Mesenchymal stem cell (in vitro differentiated cells and primary cell): ENCODE measurements around the gene SNX33.
A peak's percentile ranks its signal among the peaks of the same experiment; 100 is the strongest.

Experiments used
- DNase-seq: peaks from one replicate; pipeline ENCODE4 v3.0.0-alpha.2; 2013
- H2AFZ ChIP-seq: one replicate; pipeline ENCODE4 v1.6.1; 2013; ENCODE audit warnings: low read depth, mild to moderate bottlenecking, control low read depth, inconsistent platforms, low read length, moderate library complexity
- H2AK5ac ChIP-seq: 2 replicates; pipeline ENCODE4 v1.6.1; 2013; ENCODE audit warnings: low read length, moderate library complexity, mild to moderate bottlenecking, inconsistent platforms; ENCODE audit not compliant: severe bottlenecking
- H2BK120ac ChIP-seq: one replicate; pipeline ENCODE4 v1.6.1; 2013; ENCODE audit warnings: low read depth, mild to moderate bottlenecking, inconsistent platforms, low read length, moderate library complexity
- H2BK12ac ChIP-seq, 2 experiments: one replicate each; pipeline ENCODE4 v1.6.1; 2013; ENCODE audit warnings: inconsistent platforms in 2 of 2, low read length in 2 of 2, mild to moderate bottlenecking in 2 of 2, moderate library complexity in 2 of 2, control low read depth in 1 of 2
- H2BK15ac ChIP-seq: one replicate; pipeline ENCODE4 v1.6.1; 2013; ENCODE audit warnings: mild to moderate bottlenecking, low read depth, inconsistent platforms; ENCODE audit not compliant: poor library complexity, severe bottlenecking
- H2BK5ac ChIP-seq: 2 replicates; pipeline ENCODE4 v1.6.1; 2013; ENCODE audit warnings: low read depth, mild to moderate bottlenecking, low read length, control low read depth, inconsistent platforms; ENCODE audit not compliant: poor library complexity, severe bottlenecking
- H3K14ac ChIP-seq, 2 experiments: one replicate each; pipeline ENCODE4 v1.6.1; 2013; ENCODE audit warnings: inconsistent platforms in 2 of 2, low read length in 2 of 2, control low read depth in 1 of 2, mild to moderate bottlenecking in 1 of 2, moderate library complexity in 1 of 2
- H3K18ac ChIP-seq, 2 experiments: one replicate each; pipeline ENCODE4 v1.6.1; 2013; ENCODE audit warnings: inconsistent platforms in 2 of 2, low read length in 2 of 2, control low read depth in 1 of 2, low read depth in 1 of 2, mild to moderate bottlenecking in 1 of 2
- H3K23ac ChIP-seq, 2 experiments: one replicate each; pipeline ENCODE4 v1.6.1; 2013; ENCODE audit warnings: inconsistent platforms in 2 of 2, low read length in 2 of 2, mild to moderate bottlenecking in 2 of 2, moderate library complexity in 2 of 2, control low read depth in 1 of 2
- H3K27ac ChIP-seq: 2 replicates; pipeline ENCODE4 v1.5.1; 2013; ENCODE audit warnings: mild to moderate bottlenecking, moderate library complexity, low read length, control low read depth, inconsistent platforms; ENCODE audit not compliant: poor library complexity, severe bottlenecking
- H3K27me3 ChIP-seq, 2 experiments: 2 replicates each; pipeline versions ENCODE4 v1.6.1 to v1.7.0; 2013; ENCODE audit warnings: low read length in 2 of 2, mild to moderate bottlenecking in 2 of 2, moderate library complexity in 2 of 2, control low read depth in 1 of 2, inconsistent platforms in 1 of 2; ENCODE audit not compliant: control insufficient read depth in 1 of 2, insufficient read depth in 1 of 2
- H3K36me3 ChIP-seq, 2 experiments: 2 replicates each; pipeline versions ENCODE4 v1.6.1 to v1.7.0; 2013; ENCODE audit warnings: low read length in 2 of 2, control low read depth in 1 of 2, inconsistent platforms in 1 of 2, low read depth in 1 of 2, mild to moderate bottlenecking in 1 of 2; ENCODE audit not compliant: insufficient read depth in 2 of 2, control insufficient read depth in 1 of 2
- H3K4ac ChIP-seq, 2 experiments: one replicate each; pipeline ENCODE4 v1.6.1; 2013; ENCODE audit warnings: inconsistent platforms in 2 of 2, low read length in 2 of 2, mild to moderate bottlenecking in 2 of 2, moderate library complexity in 2 of 2, control low read depth in 1 of 2, low read depth in 1 of 2
- H3K4me1 ChIP-seq: 2 replicates; pipeline ENCODE4 v1.6.1; 2013; ENCODE audit warnings: low read depth, low read length, control low read depth; ENCODE audit not compliant: control insufficient read depth, insufficient read depth
- H3K4me2 ChIP-seq: 2 replicates; pipeline ENCODE4 v1.6.1; 2013; ENCODE audit warnings: low read length, mild to moderate bottlenecking, inconsistent platforms; ENCODE audit not compliant: poor library complexity, severe bottlenecking
- H3K4me3 ChIP-seq, 2 experiments: 2 replicates each; pipeline versions ENCODE4 v1.5.1 to v1.7.0; 2013; ENCODE audit warnings: low read length in 2 of 2, mild to moderate bottlenecking in 2 of 2, control low read depth in 1 of 2, low read depth in 1 of 2; ENCODE audit not compliant: insufficient read depth in 1 of 2
- H3K79me1 ChIP-seq: replicated peaks from 2 replicates; pipeline ENCODE4 v1.6.1; 2013; ENCODE audit warnings: mild to moderate bottlenecking, control low read depth, low read length, inconsistent platforms; ENCODE audit not compliant: poor library complexity, severe bottlenecking
- H3K9ac ChIP-seq: 2 replicates; pipeline ENCODE4 v1.7.0; 2013; ENCODE audit warnings: mild to moderate bottlenecking, low read length, moderate library complexity
- H3K9me3 ChIP-seq: 2 replicates; pipeline ENCODE4 v1.7.0; 2013; ENCODE audit warnings: mild to moderate bottlenecking, low read length; ENCODE audit not compliant: control insufficient read depth
- H4K8ac ChIP-seq: one replicate; pipeline ENCODE4 v1.6.1; 2013; ENCODE audit warnings: inconsistent platforms, mild to moderate bottlenecking, low read length, moderate library complexity
- H4K91ac ChIP-seq: one replicate; pipeline ENCODE4 v1.6.1; 2013; ENCODE audit warnings: mild to moderate bottlenecking, low read length, inconsistent platforms
- WGBS: methylation state at CpG from one replicate; pipeline ENCODE4 v1.1.7; 2013; ENCODE audit warnings: mixed read lengths; 5-methylcytosine and 5-hydroxymethylcytosine counted together

SNX33 gene

DNA sequence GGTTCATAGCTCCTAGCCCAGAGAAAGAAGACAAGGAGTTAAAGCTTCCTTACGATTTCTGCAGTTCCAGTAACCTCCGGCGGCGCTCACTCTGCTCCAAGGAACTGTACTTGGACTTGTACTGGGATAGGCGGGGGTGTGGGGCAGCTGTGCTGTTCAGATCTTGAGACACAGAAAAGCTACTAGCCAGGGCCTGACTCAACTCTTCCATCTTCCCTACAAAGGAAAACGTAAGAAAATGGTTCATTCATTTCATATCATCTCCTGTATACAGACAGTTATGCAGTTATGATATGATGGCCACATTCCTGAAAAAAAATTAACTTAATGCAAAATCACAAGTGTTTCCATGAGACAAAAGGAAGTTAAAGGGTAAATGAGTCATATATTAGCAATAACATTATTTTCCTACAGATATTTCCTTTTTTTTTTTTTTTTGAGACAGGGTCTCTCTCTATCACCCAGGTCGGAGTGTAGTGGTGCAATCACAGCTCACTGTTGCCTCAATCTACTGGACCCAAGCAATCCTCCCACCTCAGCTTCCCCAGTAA, 26.8 kb upstream of the SNX33 start:
- Histone ChIP-seq H3K9me3 (no peaks in the 10 kb centered on the region), H4K8ac (no peak overlapping the region), H2BK15ac (no peak overlapping the region), H2AFZ (no peak overlapping the region), H3K4me1 (peaks cover 4% of the 10 kb centered on the region), H2BK5ac (peak overlapping the region; percentile 66), H3K18ac (peak overlapping the region; percentile 14 to 86), H3K9ac (peak overlapping the region; percentile 94), H2BK12ac (peak overlapping the region in 1 of 2 experiments; percentile 75), H4K91ac (peak overlapping the region; percentile 25), H2BK120ac (no peak overlapping the region), H3K4me2 (peak overlapping the region; percentile 41), H3K36me3 (peaks cover 16 to 44% of the 10 kb centered on the region in 2 experiments), H3K4me3 (peak overlapping the region in 1 of 2 experiments; percentile 75), H3K27me3 (no peaks in the 10 kb centered on the region), H2AK5ac (peak overlapping the region; percentile 96), H3K79me1 (peaks cover 16% of the 10 kb centered on the region), H3K23ac (no peak overlapping the region), H3K4ac (peak overlapping the region in 1 of 2 experiments; percentile 45), H3K27ac (peak overlapping the region; percentile 95), H3K14ac (peak overlapping the region in 1 of 2 experiments; percentile 88)
- 49% methylated on average over 6 of the region's 7 CpGs for WGBS
- peak; percentile 95 for DNase-seq

DNA sequence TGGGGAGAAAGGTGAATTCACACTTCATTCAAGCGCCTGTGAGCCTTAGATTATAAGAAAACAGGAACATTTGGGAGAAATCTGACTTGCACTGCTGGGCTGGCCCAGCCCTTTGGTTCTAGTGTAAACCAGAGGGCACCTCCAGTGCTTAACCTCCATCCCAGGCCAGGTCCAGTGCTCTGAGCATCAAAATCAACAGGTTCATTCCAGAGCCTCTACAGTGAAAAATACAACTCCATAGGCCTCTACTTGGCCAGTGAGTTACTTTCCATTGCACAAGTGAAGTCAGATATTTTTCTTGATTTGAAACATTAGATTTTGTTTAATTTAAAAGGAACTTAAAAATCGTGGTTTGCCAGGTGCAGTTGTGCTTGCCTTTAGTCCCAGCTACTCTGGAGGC, 25.2 kb upstream of the SNX33 start:
- H2AFZ ChIP-seq = no peak overlapping the region
- no peak overlapping the region for H3K27ac ChIP-seq
- no peak overlapping the region for H3K4ac ChIP-seq
- peaks cover 7% of the 10 kb centered on the region for H3K4me1 ChIP-seq
- no peak overlapping the region for H4K91ac ChIP-seq
- H3K36me3 ChIP-seq = peaks cover 8 to 28% of the 10 kb centered on the region in 2 experiments
- H3K4me3 ChIP-seq = no peak overlapping the region
- H3K23ac ChIP-seq = no peak overlapping the region
- no peak for DNase-seq
- H2AK5ac ChIP-seq = peak overlapping the region; percentile 82
- H3K18ac ChIP-seq = no peak overlapping the region
- no peak overlapping the region for H2BK120ac ChIP-seq
- H3K79me1 ChIP-seq = peaks cover 16% of the 10 kb centered on the region
- peak overlapping the region; percentile 7 for H3K9ac ChIP-seq
- H2BK5ac ChIP-seq = no peak overlapping the region
- H4K8ac ChIP-seq = no peak overlapping the region
- 88% methylated on average over 2 of the region's 2 CpGs for WGBS
- H3K4me2 ChIP-seq = no peak overlapping the region
- no peaks in the 10 kb centered on the region for H3K9me3 ChIP-seq
- no peak overlapping the region for H2BK12ac ChIP-seq
- H3K14ac ChIP-seq = no peak overlapping the region
- H2BK15ac ChIP-seq = no peak overlapping the region
- no peaks in the 10 kb centered on the region for H3K27me3 ChIP-seq

DNA sequence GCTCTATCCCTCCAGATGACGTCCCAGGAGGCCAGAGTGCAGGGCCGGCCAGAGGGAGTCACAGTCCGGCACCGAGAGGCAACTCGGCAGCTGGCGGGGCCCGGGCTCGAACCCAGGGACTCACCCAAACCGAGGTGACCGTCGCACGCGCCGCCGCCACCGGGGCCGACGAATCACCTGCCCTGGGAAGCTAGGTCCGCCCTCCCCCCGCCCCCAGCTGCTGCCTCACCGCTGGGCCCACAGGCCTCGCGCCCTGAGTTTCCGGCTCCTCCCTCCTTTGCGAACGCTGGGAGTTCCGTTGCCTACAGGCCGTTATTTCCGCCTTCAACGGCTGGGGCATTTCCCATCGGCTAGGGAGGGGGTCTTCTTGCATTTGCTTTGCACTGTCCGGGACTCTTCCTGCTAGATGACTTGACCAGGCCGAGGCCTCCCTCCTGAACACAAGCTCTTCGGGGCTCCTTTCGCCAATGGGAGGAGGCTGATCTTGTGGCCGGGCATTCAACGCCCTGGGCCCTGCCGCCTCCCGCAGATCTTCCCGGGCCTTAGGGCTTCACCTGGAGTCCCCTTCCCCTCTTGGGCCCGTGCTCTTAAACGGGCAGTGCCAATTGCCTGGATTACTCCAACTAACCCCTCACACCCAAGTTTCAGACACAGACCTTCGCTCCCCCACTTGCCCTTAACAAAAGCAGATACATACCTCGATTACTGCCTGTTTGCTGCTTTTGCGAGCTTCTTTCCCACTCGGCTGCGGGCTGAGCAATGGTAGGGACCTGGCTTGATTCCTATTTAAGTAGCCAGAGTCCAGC, 22.0 kb upstream of the SNX33 start, which contains the start of gene SNUPN:
TSS of gene SNUPN (minus strand) at position 184 of the 806 bp plus-strand sequence. CDS start 4,674 bp downstream, outside the sequence.
- peak; percentile 93 for DNase-seq
- Histone ChIP-seq H3K14ac (peak within 1 kb of the TSS; percentile 39 to 62), H3K9me3 (no peaks in the 10 kb centered on the region), H2BK5ac (peak within 1 kb of the TSS; percentile 75), H2BK12ac (peak within 1 kb of the TSS; percentile 2 to 98), H3K4ac (peak within 1 kb of the TSS; percentile 84 to 100), H2AFZ (peak within 1 kb of the TSS; percentile 46), H2AK5ac (peak within 1 kb of the TSS; percentile 81), H3K27me3 (no peaks in the 10 kb centered on the region), H4K8ac (peak within 1 kb of the TSS; percentile 100), H2BK15ac (peak within 1 kb of the TSS; percentile 90), H3K4me2 (peak within 1 kb of the TSS; percentile 62), H3K23ac (peak within 1 kb of the TSS in 1 of 2 experiments; percentile 14), H3K4me3 (peak within 1 kb of the TSS; percentile 79 to 94), H3K4me1 (peaks cover 6% of the 10 kb centered on the region), H4K91ac (peak within 1 kb of the TSS; percentile 100), H2BK120ac (peak within 1 kb of the TSS; percentile 100), H3K9ac (peak within 1 kb of the TSS; percentile 99), H3K79me1 (peaks cover 4% of the 10 kb centered on the region), H3K36me3 (peaks cover 0 to 8% of the 10 kb centered on the region in 2 experiments), H3K18ac (peak within 1 kb of the TSS; percentile 77 to 99), H3K27ac (peak within 1 kb of the TSS; percentile 99)
- WGBS = 3% methylated on average over 46 of the region's 47 CpGs

DNA sequence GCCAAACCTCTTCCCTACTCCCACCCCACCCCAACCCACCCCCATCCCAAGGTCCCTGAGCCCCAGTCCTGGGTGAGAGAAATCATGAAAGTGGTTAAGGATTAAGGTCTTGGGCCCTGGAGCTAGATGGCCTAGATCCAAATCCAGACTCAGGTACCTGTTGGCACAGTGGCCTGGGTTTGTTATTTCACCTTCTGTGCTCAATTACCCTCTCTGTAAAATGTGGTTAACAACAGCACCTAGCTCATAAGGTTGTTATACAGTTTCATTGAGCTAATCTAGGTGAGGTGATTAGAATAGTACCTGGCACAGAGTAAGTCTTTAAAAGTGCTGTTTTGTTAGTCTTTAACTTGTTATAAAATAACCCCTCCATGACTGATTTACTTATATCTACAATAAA, 15.8 kb upstream of the SNX33 start:
- Histone ChIP-seq H3K27me3 (no peaks in the 10 kb centered on the region), H3K9me3 (no peaks in the 10 kb centered on the region), H3K14ac (no peak overlapping the region), H3K79me1 (peaks cover 6% of the 10 kb centered on the region), H3K27ac (no peak overlapping the region), H3K9ac (no peak overlapping the region), H3K18ac (no peak overlapping the region), H3K4ac (no peak overlapping the region), H3K36me3 (peaks cover under 1 to 1% of the 10 kb centered on the region in 2 experiments), H2AFZ (no peak overlapping the region), H3K4me3 (no peak overlapping the region), H2BK120ac (no peak overlapping the region), H2AK5ac (no peak overlapping the region), H2BK12ac (no peak overlapping the region), H3K4me1 (peaks cover 4% of the 10 kb centered on the region), H3K23ac (no peak overlapping the region), H4K91ac (no peak overlapping the region), H2BK15ac (no peak overlapping the region), H2BK5ac (no peak overlapping the region), H4K8ac (no peak overlapping the region), H3K4me2 (no peak overlapping the region)
- DNase-seq = no peak
